ENCODE results near the gene SLC31A2.

GRCh38 chr9:113179839-113180238, 29.0 kb downstream of the SLC31A2 start:
- no peak for TF ChIP-seq CTCF (IDR thresholded peaks at IDR 0.05; ENCODE audit: low read depth, low read length)
- no peak for TF ChIP-seq EZH2phosphoT487 (IDR thresholded peaks at IDR 0.05; ENCODE audit: low read depth)
